BE2C (cell line): ENCODE results near the gene KCNMA1.

Experiments
- DNase-seq: peaks from one replicate; pipeline ENCODE4 v3.0.0-alpha.2; 2020
- H3K27me3 ChIP-seq: fragments of 250-450 bp; sonication (Bioruptor Pico); 2 replicates; pipeline ENCODE4 v1.5.1; 2020; ENCODE audit warnings: mild to moderate bottlenecking
- H3K36me3 ChIP-seq: fragments of 250-450 bp; sonication (Bioruptor Pico); 2 replicates; pipeline ENCODE4 v1.5.1; 2020; ENCODE audit warnings: mild to moderate bottlenecking
- H3K4me1 ChIP-seq: fragments of 250-450 bp; sonication (Bioruptor Pico); 2 replicates; pipeline ENCODE4 v1.5.1; 2020
- H3K4me3 ChIP-seq: 2 replicates; pipeline ENCODE4 v1.5.1; 2011; ENCODE audit warnings: low read depth, low read length
- H3K9me3 ChIP-seq: fragments of 250-450 bp; sonication (Bioruptor Pico); 2 replicates; pipeline ENCODE4 v1.5.1; 2020
- CTCF ChIP-seq: IDR thresholded peaks from 2 replicates; pipeline ENCODE4 v1.5.1; 2012; ENCODE audit warnings: mild to moderate bottlenecking, low read depth, low read length

The KCNMA1 gene

GRCh38 chr10:77548157-77548556 lies 89.5 kb downstream of the KCNMA1 start:
- Histone ChIP-seq H3K4me3 (no peak overlapping the region), H3K4me1 (peaks cover 3% of the 10 kb centered on the region; the same call in 1 of the 2 replicates), H3K27me3 (no peaks in the 10 kb centered on the region), H3K9me3 (no peaks in the 10 kb centered on the region), H3K36me3 (no peaks in the 10 kb centered on the region)
- DNase-seq: no peak
- no peak for TF ChIP-seq CTCF

GRCh38 chr10:77547307-77548050 lies 90.1 kb downstream of the KCNMA1 start:
- no peak for TF ChIP-seq CTCF
- no peaks in the 10 kb centered on the region for H3K36me3 ChIP-seq
- no peak for DNase-seq
- H3K9me3 ChIP-seq: no peaks in the 10 kb centered on the region
- no peaks in the 10 kb centered on the region for H3K27me3 ChIP-seq
- H3K4me1 ChIP-seq: peaks cover 3% of the 10 kb centered on the region; the same call in 1 of the 2 replicates
- no peak overlapping the region for H3K4me3 ChIP-seq

DNA sequence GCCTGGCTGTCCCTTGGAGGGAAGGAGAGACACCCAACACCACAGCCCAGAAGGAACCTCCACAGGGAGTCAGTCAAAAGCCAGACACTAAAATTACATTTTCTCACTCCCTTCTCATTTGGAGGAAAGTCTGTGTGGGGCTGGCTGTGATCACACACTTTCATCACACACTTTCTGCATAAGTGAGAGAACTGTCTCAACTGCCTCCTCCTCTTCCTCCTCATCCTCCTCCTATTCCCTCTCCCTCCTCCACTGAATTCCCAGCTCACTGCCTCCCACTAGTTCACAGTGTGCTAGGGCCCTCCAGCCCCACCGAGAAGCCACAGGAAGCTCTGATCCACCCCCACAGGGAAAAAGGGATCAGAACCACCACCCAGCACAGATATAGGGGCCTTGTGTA lies 91.6 kb downstream of the KCNMA1 start:
- no peak for TF ChIP-seq CTCF
- no peak overlapping the region for H3K4me3 ChIP-seq
- H3K36me3 ChIP-seq: no peaks in the 10 kb centered on the region

DNA sequence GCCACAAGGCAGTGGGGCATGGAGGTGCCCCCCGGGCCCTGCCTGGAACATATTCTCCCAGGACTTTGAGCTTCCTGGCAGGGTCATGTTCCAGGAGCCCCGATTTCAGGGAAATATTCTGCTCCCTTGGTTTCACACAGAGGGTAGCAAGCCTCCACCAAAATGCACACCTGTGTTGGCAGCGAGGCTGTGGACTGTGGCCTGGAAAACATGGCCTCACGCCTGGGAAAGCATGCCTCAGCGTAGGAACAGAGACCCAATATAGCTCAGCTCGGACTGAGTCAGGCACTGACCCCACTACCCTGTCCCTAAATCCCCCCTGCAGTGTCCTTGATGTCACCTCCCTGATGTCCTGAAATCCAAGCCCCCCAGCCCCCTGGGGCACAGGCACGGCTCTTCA lies 92.0 kb downstream of the KCNMA1 start:
- no peaks in the 10 kb centered on the region for H3K9me3 ChIP-seq
- no peak overlapping the region for H3K4me3 ChIP-seq
- H3K36me3 ChIP-seq: no peaks in the 10 kb centered on the region
- TF ChIP-seq CTCF: no peak
- no peaks in the 10 kb centered on the region for H3K27me3 ChIP-seq
- DNase-seq: no peak
- peaks cover 3% of the 10 kb centered on the region; the same call in 1 of the 2 replicates for H3K4me1 ChIP-seq

More for the DNA sequence above, 91.6 kb downstream of the KCNMA1 start:
- Histone ChIP-seq H3K9me3 (no peaks in the 10 kb centered on the region), H3K4me1 (peaks cover 3% of the 10 kb centered on the region; the same call in 1 of the 2 replicates), H3K27me3 (no peaks in the 10 kb centered on the region)
- DNase-seq: no peak

GRCh38 chr10:77544617-77545016 lies 93.0 kb downstream of the KCNMA1 start:
- Histone ChIP-seq H3K4me1 (no peaks in the 10 kb centered on the region), H3K9me3 (no peaks in the 10 kb centered on the region), H3K27me3 (no peaks in the 10 kb centered on the region), H3K36me3 (no peaks in the 10 kb centered on the region), H3K4me3 (no peak overlapping the region)
- TF ChIP-seq CTCF: no peak
- DNase-seq: no peak

- no peak for DNase-seq
- H3K36me3 ChIP-seq: no peaks in the 10 kb centered on the region
- no peak overlapping the region for H3K4me3 ChIP-seq
- H3K4me1 ChIP-seq: no peaks in the 10 kb centered on the region
- H3K27me3 ChIP-seq: no peaks in the 10 kb centered on the region
- no peak for TF ChIP-seq CTCF
- H3K9me3 ChIP-seq: no peaks in the 10 kb centered on the region
Measured at GRCh38 chr10:77542710-77543259, 94.8 kb downstream of the KCNMA1 start.
